ENCODE data around the gene TSPAN9.

GRCh38 chr12:3328571-3328970, 251.4 kb downstream of the TSPAN9 start:
- no peak for TF ChIP-seq CTCF (IDR thresholded peaks at IDR 0.05)
- TF ChIP-seq POLR2A (IDR thresholded peaks at IDR 0.05): no peak

Measured in lower leg skin (tissue), 3 donors.